Fibroblast of the aortic adventitia (primary cell): ENCODE measurements around the gene DDX1. TPM values are rescaled to one million over a fixed set of nuclear protein-coding genes. Genes with fewer than 3 reads are reported as not detected.

ENCODE experiments used
- DNase-seq: peaks from one replicate; pipeline ENCODE4 v3.0.0-alpha.2; 2010; ENCODE audit warnings: low read depth
- H3K4me3 ChIP-seq: 2 replicates; pipeline ENCODE4 v1.5.1; 2011; ENCODE audit warnings: low read depth, mild to moderate bottlenecking, control low read depth, low read length, moderate library complexity
- CTCF ChIP-seq: IDR thresholded peaks from 2 replicates; pipeline ENCODE4 v1.5.1; 2011; ENCODE audit warnings: mild to moderate bottlenecking, low read length, control low read depth, inconsistent platforms; ENCODE audit not compliant: insufficient read depth
- total RNA-seq: library from RNA; depleted of rRNA; stranded (reverse); fragments of >200 nt; gene quantifications from 2 replicates; pipeline ENCODE4 v1.2.3, GENCODE V29; 2012; ENCODE audit warnings: low replicate concordance

Gene DDX1
- total RNA-seq, 1 donor = 110 TPM

- no peak overlapping the region for H3K4me3 ChIP-seq
- TF ChIP-seq CTCF = no peak
- DNase-seq = no peak
Measured at GRCh38 chr2:15613736-15614429, 22.2 kb downstream of the DDX1 start.

GRCh38 chr2:15614545-15615300, 23.1 kb downstream of the DDX1 start:
- no peak for DNase-seq
- no peak for TF ChIP-seq CTCF
- no peak overlapping the region for H3K4me3 ChIP-seq

- TF ChIP-seq CTCF = no peak
- H3K4me3 ChIP-seq = no peak overlapping the region
- DNase-seq = no peak
Measured at GRCh38 chr2:15615301-15615920, 23.7 kb downstream of the DDX1 start.

GRCh38 chr2:15616429-15616828, 24.8 kb downstream of the DDX1 start:
- no peak for DNase-seq
- TF ChIP-seq CTCF = no peak
- no peak overlapping the region for H3K4me3 ChIP-seq

- H3K4me3 ChIP-seq = no peak overlapping the region
- no peak for DNase-seq
- no peak for TF ChIP-seq CTCF
Measured at GRCh38 chr2:15616850-15617777, 25.4 kb downstream of the DDX1 start.

GRCh38 chr2:15617778-15618448, 26.2 kb downstream of the DDX1 start:
- TF ChIP-seq CTCF = no peak
- no peak overlapping the region for H3K4me3 ChIP-seq
- no peak for DNase-seq
